CD8-positive, alpha-beta memory T cell (primary cell): Measurements from ENCODE around the gene DNAH3. TPM values are rescaled to one million over a fixed set of nuclear protein-coding genes. Genes with fewer than 3 reads are reported as not detected.

Source experiments
- CTCF ChIA-PET: fragments of 350-600 bp; sonication (Branson Sonifier 250); formaldehyde crosslinking; loops from one replicate; lab custom pipeline; 2021; ENCODE audit warnings: antibody characterized with exemption; lab: Charles Lee
- POLR2A ChIA-PET: fragments of 350-600 bp; sonication (Branson Sonifier 250); formaldehyde crosslinking; loops from one replicate; lab custom pipeline; 2021; ENCODE audit warnings: antibody characterized with exemption; lab: Charles Lee
- DNase-seq, 5 donors: peaks; one replicate each; pipeline versions ENCODE4 v3.0.0 to v3.0.0-alpha.2; 2020 to 2022; ENCODE audit warnings: mixed read lengths in 1 of 5
- H3K27ac ChIP-seq: one replicate; pipeline ENCODE4 v1.7.0; 2013; ENCODE audit warnings: low read depth, mild to moderate bottlenecking, low read length, moderate library complexity
- H3K27me3 ChIP-seq: 2 replicates; pipeline ENCODE4 v1.7.0; 2013; ENCODE audit warnings: low read length, mild to moderate bottlenecking; ENCODE audit not compliant: insufficient read depth, poor library complexity, severe bottlenecking
- H3K36me3 ChIP-seq: 2 replicates; pipeline ENCODE4 v1.7.0; 2013; ENCODE audit warnings: mild to moderate bottlenecking, low read length, moderate library complexity; ENCODE audit not compliant: insufficient read depth
- H3K4me1 ChIP-seq: 2 replicates; pipeline ENCODE4 v1.7.0; 2013; ENCODE audit warnings: mild to moderate bottlenecking, low read length, moderate library complexity; ENCODE audit not compliant: insufficient read depth
- H3K4me3 ChIP-seq: 2 replicates; pipeline ENCODE4 v1.7.0; 2013; ENCODE audit warnings: mild to moderate bottlenecking, low read length
- H3K9me3 ChIP-seq: 2 replicates; pipeline ENCODE4 v1.7.0; 2013; ENCODE audit warnings: mild to moderate bottlenecking, low read length
- H3K27ac Mint-ChIP-seq, 8 donors: one replicate each; pipeline ENCODE4 v1.8.0; 2020 to 2021; ENCODE audit warnings: mixed read lengths in 8 of 8, mild to moderate bottlenecking in 6 of 8, inconsistent platforms in 3 of 8, moderate library complexity in 3 of 8
- H3K27me3 Mint-ChIP-seq, 2 donors: one replicate each; pipeline ENCODE4 v1.8.0; 2020 to 2021; ENCODE audit warnings: mixed read lengths in 2 of 2, mild to moderate bottlenecking in 1 of 2, moderate library complexity in 1 of 2
- H3K36me3 Mint-ChIP-seq, 3 donors: one replicate each; pipeline ENCODE4 v1.8.0; 2020 to 2021; ENCODE audit warnings: mixed read lengths in 3 of 3, inconsistent platforms in 1 of 3, mild to moderate bottlenecking in 1 of 3
- H3K4me1 Mint-ChIP-seq, 3 donors: one replicate each; pipeline ENCODE4 v1.8.0; 2020 to 2021; ENCODE audit warnings: mixed read lengths in 3 of 3, inconsistent platforms in 1 of 3, mild to moderate bottlenecking in 1 of 3
- H3K4me3 Mint-ChIP-seq, 7 donors: one replicate each; pipeline ENCODE4 v1.8.0; 2020 to 2021; ENCODE audit warnings: mixed read lengths in 7 of 7, mild to moderate bottlenecking in 6 of 7, moderate library complexity in 4 of 7, inconsistent platforms in 2 of 7
- H3K9me3 Mint-ChIP-seq, 5 donors: one replicate each; pipeline ENCODE4 v1.8.0; 2020 to 2022; ENCODE audit warnings: mixed read lengths in 5 of 5, mild to moderate bottlenecking in 3 of 5, moderate library complexity in 2 of 5, inconsistent platforms in 1 of 5
- polyA plus RNA-seq: library from polyadenylated mRNA; unstranded; fragments of 300-500 nt; fragmentation: Illumina TruSeq; gene quantifications from one replicate; pipeline ENCODE4 v1.2.3, GENCODE V29; 2021
- total RNA-seq, 2 experiments: library from RNA; stranded (reverse); gene quantifications; one replicate each; pipeline ENCODE4 v1.2.3, GENCODE V29; 2021

The DNAH3 gene
- total and polyA plus RNA-seq, 3 experiments from 2014 or later, result not detected

- POLR2A ChIA-PET, result no interaction called here
- Mint-ChIP-seq H3K4me1 (no peaks in the 10 kb centered on the region), H3K36me3 (peaks cover 4 to 36% (median 15%) of the 10 kb centered on the region in 3 donors), H3K27me3 (no peaks in the 10 kb centered on the region), H3K9me3 (no peaks in the 10 kb centered on the region), H3K4me3 (no peak overlapping the region), H3K27ac (peak overlapping the region in 1 of 8 donors; percentile 11)
- Histone ChIP-seq H3K36me3 (peaks cover 4% of the 10 kb centered on the region), H3K27me3 (no peaks in the 10 kb centered on the region), H3K27ac (no peak overlapping the region), H3K9me3 (no peaks in the 10 kb centered on the region), H3K4me1 (no peaks in the 10 kb centered on the region), H3K4me3 (no peak overlapping the region)
- DNase-seq, result no peak
- CTCF ChIA-PET, result interaction anchor here (1.2 kb wide), 1 partner anchor 12 kb away, joined by 3 read pairs; no protein-coding TSS in a partner anchor
Measured at GRCh38 chr16:20925751-20926150, 224.9 kb downstream of the DNAH3 start.

- Histone ChIP-seq H3K27me3 (no peaks in the 10 kb centered on the region), H3K4me3 (no peak overlapping the region), H3K9me3 (no peaks in the 10 kb centered on the region), H3K4me1 (no peaks in the 10 kb centered on the region), H3K27ac (no peak overlapping the region), H3K36me3 (peaks cover 4% of the 10 kb centered on the region)
- H3K27me3 Mint-ChIP-seq, result no peaks in the 10 kb centered on the region
- DNase-seq, result no peak
- POLR2A ChIA-PET, result no interaction called here
- no peaks in the 10 kb centered on the region for H3K9me3 Mint-ChIP-seq
- CTCF ChIA-PET, result no interaction called here
- peak overlapping the region in 3 of 8 donors; percentile 1 to 32 (median 23) for H3K27ac Mint-ChIP-seq
- peaks cover 4 to 51% (median 16%) of the 10 kb centered on the region in 3 donors for H3K36me3 Mint-ChIP-seq
- H3K4me3 Mint-ChIP-seq, result no peak overlapping the region
- H3K4me1 Mint-ChIP-seq, result no peaks in the 10 kb centered on the region
Measured at GRCh38 chr16:20923876-20924275, 226.8 kb downstream of the DNAH3 start.

- CTCF ChIA-PET, result interaction anchor here (1.1 kb wide), 1 partner anchor 70 kb away, joined by 3 read pairs; no protein-coding TSS in a partner anchor
- H3K27me3 Mint-ChIP-seq, result no peaks in the 10 kb centered on the region
- no peaks in the 10 kb centered on the region for H3K4me1 ChIP-seq
- POLR2A ChIA-PET, result no interaction called here
- no peaks in the 10 kb centered on the region for H3K9me3 ChIP-seq
- H3K27ac ChIP-seq, result no peak overlapping the region
- H3K9me3 Mint-ChIP-seq, result no peaks in the 10 kb centered on the region
- peaks cover 4% of the 10 kb centered on the region for H3K36me3 ChIP-seq
- peaks cover 10 to 66% (median 22%) of the 10 kb centered on the region in 3 donors for H3K36me3 Mint-ChIP-seq
- H3K4me1 Mint-ChIP-seq, result peaks cover 0 to 6% (median 4%) of the 10 kb centered on the region in 3 donors
- H3K27me3 ChIP-seq, result no peaks in the 10 kb centered on the region
- H3K4me3 Mint-ChIP-seq, result no peak overlapping the region
- no peak for DNase-seq
- H3K4me3 ChIP-seq, result no peak overlapping the region
- H3K27ac Mint-ChIP-seq, result no peak overlapping the region
Measured at GRCh38 chr16:20920799-20921198, 229.8 kb downstream of the DNAH3 start.

- Mint-ChIP-seq H3K27me3 (no peaks in the 10 kb centered on the region), H3K9me3 (no peaks in the 10 kb centered on the region), H3K4me3 (no peak overlapping the region), H3K27ac (no peak overlapping the region), H3K36me3 (peaks cover 7 to 66% (median 19%) of the 10 kb centered on the region in 3 donors), H3K4me1 (peaks cover 0 to 6% (median 5%) of the 10 kb centered on the region in 3 donors)
- no peak for DNase-seq
- CTCF ChIA-PET, result no interaction called here
- Histone ChIP-seq H3K36me3 (peaks cover 4% of the 10 kb centered on the region), H3K9me3 (no peaks in the 10 kb centered on the region), H3K27me3 (no peaks in the 10 kb centered on the region), H3K4me1 (no peaks in the 10 kb centered on the region), H3K4me3 (no peak overlapping the region), H3K27ac (no peak overlapping the region)
- POLR2A ChIA-PET, result no interaction called here
Measured at GRCh38 chr16:20920091-20920490, 230.6 kb downstream of the DNAH3 start.

GRCh38 chr16:20918486-20919239, 232.0 kb downstream of the DNAH3 start:
- peak overlapping the region; percentile 20 for H3K27ac ChIP-seq
- POLR2A ChIA-PET, result no interaction called here
- no peaks in the 10 kb centered on the region for H3K9me3 ChIP-seq
- Mint-ChIP-seq H3K36me3 (peaks cover 7 to 53% (median 17%) of the 10 kb centered on the region in 3 donors), H3K27ac (no peak overlapping the region), H3K4me3 (no peak overlapping the region), H3K4me1 (peaks cover 0 to 6% (median 5%) of the 10 kb centered on the region in 3 donors), H3K27me3 (no peaks in the 10 kb centered on the region), H3K9me3 (no peaks in the 10 kb centered on the region)
- H3K36me3 ChIP-seq, result no peaks in the 10 kb centered on the region
- H3K27me3 ChIP-seq, result no peaks in the 10 kb centered on the region
- H3K4me3 ChIP-seq, result no peak overlapping the region
- no peaks in the 10 kb centered on the region for H3K4me1 ChIP-seq
- no peak for DNase-seq
- CTCF ChIA-PET, result no interaction called here

GRCh38 chr16:20916942-20917341, 233.7 kb downstream of the DNAH3 start:
- Mint-ChIP-seq H3K27ac (peak overlapping the region in 1 of 8 donors; percentile 45), H3K36me3 (peaks cover 7 to 42% (median 12%) of the 10 kb centered on the region in 3 donors), H3K27me3 (no peaks in the 10 kb centered on the region), H3K4me3 (no peak overlapping the region), H3K9me3 (no peaks in the 10 kb centered on the region), H3K4me1 (peaks cover 0 to 6% (median 5%) of the 10 kb centered on the region in 3 donors)
- H3K27ac ChIP-seq, result no peak overlapping the region
- ChIA-PET CTCF (no interaction called here), POLR2A (no interaction called here)
- no peaks in the 10 kb centered on the region for H3K27me3 ChIP-seq
- H3K4me3 ChIP-seq, result no peak overlapping the region
- no peaks in the 10 kb centered on the region for H3K4me1 ChIP-seq
- DNase-seq, result no peak
- no peaks in the 10 kb centered on the region for H3K36me3 ChIP-seq
- no peaks in the 10 kb centered on the region for H3K9me3 ChIP-seq

- no peaks in the 10 kb centered on the region for H3K36me3 ChIP-seq
- ChIA-PET CTCF (no interaction called here), POLR2A (no interaction called here)
- H3K4me1 Mint-ChIP-seq, result peaks cover 0 to 8% (median 5%) of the 10 kb centered on the region in 3 donors
- H3K27ac ChIP-seq, result peak overlapping the region; percentile 22
- H3K27ac Mint-ChIP-seq, result no peak overlapping the region
- peaks cover 7 to 40% (median 12%) of the 10 kb centered on the region in 3 donors for H3K36me3 Mint-ChIP-seq
- no peaks in the 10 kb centered on the region for H3K9me3 ChIP-seq
- H3K4me3 ChIP-seq, result no peak overlapping the region
- H3K4me3 Mint-ChIP-seq, result no peak overlapping the region
- H3K9me3 Mint-ChIP-seq, result no peaks in the 10 kb centered on the region
- DNase-seq, result no peak
- no peaks in the 10 kb centered on the region for H3K27me3 Mint-ChIP-seq
- no peaks in the 10 kb centered on the region for H3K4me1 ChIP-seq
- no peaks in the 10 kb centered on the region for H3K27me3 ChIP-seq
Measured at GRCh38 chr16:20916289-20916688, 234.4 kb downstream of the DNAH3 start.

- POLR2A ChIA-PET, result no interaction called here
Measured at GRCh38 chr16:20911361-20911760, 239.3 kb downstream of the DNAH3 start.

More at GRCh38 chr16:20911361-20911760, 239.3 kb downstream of the DNAH3 start:
- H3K36me3 ChIP-seq, result no peaks in the 10 kb centered on the region
- no peaks in the 10 kb centered on the region for H3K27me3 ChIP-seq
- H3K36me3 Mint-ChIP-seq, result peaks cover 1 to 10% (median 2%) of the 10 kb centered on the region in 3 donors
- H3K27ac ChIP-seq, result peak overlapping the region; percentile 17
- H3K4me3 Mint-ChIP-seq, result no peak overlapping the region
- CTCF ChIA-PET, result no interaction called here
- H3K9me3 Mint-ChIP-seq, result no peaks in the 10 kb centered on the region
- peak overlapping the region in 3 of 8 donors; percentile 58 to 81 (median 69) for H3K27ac Mint-ChIP-seq
- H3K4me1 ChIP-seq, result no peaks in the 10 kb centered on the region
- H3K4me1 Mint-ChIP-seq, result peaks cover 3 to 10% (median 3%) of the 10 kb centered on the region in 3 donors
- H3K27me3 Mint-ChIP-seq, result no peaks in the 10 kb centered on the region
- no peak for DNase-seq
- no peak overlapping the region for H3K4me3 ChIP-seq
- H3K9me3 ChIP-seq, result no peaks in the 10 kb centered on the region
